Stomach (tissue), 9 donors: ENCODE results near the gene EMC7. TPM values are rescaled to one million over a fixed set of nuclear protein-coding genes. Genes with fewer than 3 reads are reported as not detected.

Experiments used
- DNase-seq, 2 donors: peaks; one replicate each; pipeline versions ENCODE4 v3.0.0 to v3.0.0-alpha.2; 2013 to 2019
- H3K27ac ChIP-seq, 5 donors: fragments of 200-600 bp in 4 of 5; sonication (generic) in 4 of 5; one replicate each; pipeline ENCODE4 v1.5.1; 2013 to 2019; ENCODE audit warnings: mild to moderate bottlenecking in 1 of 5, moderate library complexity in 1 of 5
- H3K27me3 ChIP-seq, 3 donors: fragments of 200-600 bp; sonication (generic); one replicate each; pipeline ENCODE4 v1.5.1; 2017 to 2019; ENCODE audit warnings: mixed run types in 1 of 3
- H3K36me3 ChIP-seq, 4 donors: fragments of 200-600 bp; sonication (generic); 1 replicate in 3 of 4; 2 replicates in 1 of 4; pipeline ENCODE4 v1.5.1; 2016 to 2019
- H3K4me1 ChIP-seq, 4 donors: fragments of 200-600 bp; sonication (generic); one replicate each; pipeline ENCODE4 v1.5.1; 2016 to 2019
- H3K4me3 ChIP-seq, 4 donors: fragments of 200-600 bp; sonication (generic) in 3 of 4; one replicate each; pipeline ENCODE4 v1.5.1; 2016 to 2019; ENCODE audit warnings: mild to moderate bottlenecking in 1 of 4
- H3K9me3 ChIP-seq, 4 donors: fragments of 200-600 bp; sonication (generic); one replicate each; pipeline ENCODE4 v1.5.1; 2016 to 2019
- EP300 ChIP-seq: sonication (generic); formaldehyde crosslinking; IDR thresholded peaks from one replicate; pipeline ENCODE4 v1.6.1; 2017; ENCODE audit warnings: antibody characterized with exemption
- POLR2A ChIP-seq, 4 donors: fragments of 450-650 bp; IDR thresholded peaks; one replicate each; pipeline ENCODE4 v1.6.1; 2016; ENCODE audit warnings: antibody characterized with exemption in 4 of 4, control low read depth in 2 of 4, mild to moderate bottlenecking in 1 of 4, moderate library complexity in 1 of 4
- POLR2AphosphoS5 ChIP-seq, 3 donors: sonication (generic); formaldehyde crosslinking; IDR thresholded peaks; one replicate each; pipeline ENCODE4 v1.6.1; 2016; ENCODE audit warnings: antibody characterized with exemption in 3 of 3
- WGBS, 5 donors: extraction: QIAGEN DNeasy Blood & Tissue Kit in 3 of 5; methylation state at CpG; one replicate each; pipeline versions ENCODE4 v1.1.5 to v1.1.7; 2013 to 2018; 5-methylcytosine and 5-hydroxymethylcytosine counted together
- intact Hi-C: fragments of 100-400 bp; cut with DNase I; formaldehyde crosslinking; loops from one replicate; pipeline ENCODE4 v1.15.1; 2023; ENCODE audit warnings: low total_unique reads
- polyA plus RNA-seq, 3 donors: library from polyadenylated mRNA; stranded (reverse); fragments of 200-250 nt; gene quantifications; one replicate each; pipeline ENCODE4 v1.2.3, GENCODE V29; 2013
- total RNA-seq, 5 donors: library from RNA; depleted of rRNA; stranded (reverse); fragments of >200 nt; gene quantifications; one replicate each; pipeline versions ENCODE4 v1.1.0 to v1.2.3, GENCODE V29; 2014 to 2016
- TF ChIP-seq, protein P1 (sequence below), 7 experiments: fragments of 450-650 bp in 4 of 7; fragments of 200-600 bp in 3 of 7; sonication (generic) in 3 of 7; IDR thresholded peaks; one replicate each; pipeline ENCODE4 v1.5.1; 2016 to 2019; ENCODE audit warnings: antibody characterized with exemption in 7 of 7, control low read depth in 2 of 7, mild to moderate bottlenecking in 1 of 7
- donor health status: healthy with polysubstance abuse.
- donor health status: Bipolar disorder and iron deficiency.
- donor health status: healthy.

EMC7 gene
- total and polyA plus RNA-seq, 8 donors = 23.2 to 73.5 (median 36.4) TPM

GRCh38 chr15:34107315-34107714, 5.7 kb upstream of the EMC7 start:
- Histone ChIP-seq H3K4me3 (no peak overlapping the region), H3K4me1 (peaks cover 0 to 11% (median 8%) of the 10 kb centered on the region in 4 donors), H3K36me3 (no peaks in the 10 kb centered on the region), H3K9me3 (no peaks in the 10 kb centered on the region), H3K27ac (no peak overlapping the region), H3K27me3 (no peaks in the 10 kb centered on the region)
- DNase-seq = no peak
- intact Hi-C loops = no loop called here
- WGBS, 5 donors = 79 to 89% (median 88%) methylated on average over 2 of the region's 2 CpGs
- no peak for TF ChIP-seq POLR2AphosphoS5 (IDR thresholded peaks at IDR 0.05)
- no peak for TF ChIP-seq EP300
- TF ChIP-seq POLR2A (IDR thresholded peaks at IDR 0.05) = no peak
- TF ChIP-seq, protein P1, sequence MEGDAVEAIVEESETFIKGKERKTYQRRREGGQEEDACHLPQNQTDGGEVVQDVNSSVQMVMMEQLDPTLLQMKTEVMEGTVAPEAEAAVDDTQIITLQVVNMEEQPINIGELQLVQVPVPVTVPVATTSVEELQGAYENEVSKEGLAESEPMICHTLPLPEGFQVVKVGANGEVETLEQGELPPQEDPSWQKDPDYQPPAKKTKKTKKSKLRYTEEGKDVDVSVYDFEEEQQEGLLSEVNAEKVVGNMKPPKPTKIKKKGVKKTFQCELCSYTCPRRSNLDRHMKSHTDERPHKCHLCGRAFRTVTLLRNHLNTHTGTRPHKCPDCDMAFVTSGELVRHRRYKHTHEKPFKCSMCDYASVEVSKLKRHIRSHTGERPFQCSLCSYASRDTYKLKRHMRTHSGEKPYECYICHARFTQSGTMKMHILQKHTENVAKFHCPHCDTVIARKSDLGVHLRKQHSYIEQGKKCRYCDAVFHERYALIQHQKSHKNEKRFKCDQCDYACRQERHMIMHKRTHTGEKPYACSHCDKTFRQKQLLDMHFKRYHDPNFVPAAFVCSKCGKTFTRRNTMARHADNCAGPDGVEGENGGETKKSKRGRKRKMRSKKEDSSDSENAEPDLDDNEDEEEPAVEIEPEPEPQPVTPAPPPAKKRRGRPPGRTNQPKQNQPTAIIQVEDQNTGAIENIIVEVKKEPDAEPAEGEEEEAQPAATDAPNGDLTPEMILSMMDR (IDR thresholded peaks at IDR 0.05) = no peak

GRCh38 chr15:34106423-34106822, 4.8 kb upstream of the EMC7 start:
- 91 to 100% (median 94%) methylated on average over 1 of the region's 1 CpG for WGBS, 5 donors
- H3K27me3 ChIP-seq = no peaks in the 10 kb centered on the region
- intact Hi-C loops = no loop called here

DNA sequence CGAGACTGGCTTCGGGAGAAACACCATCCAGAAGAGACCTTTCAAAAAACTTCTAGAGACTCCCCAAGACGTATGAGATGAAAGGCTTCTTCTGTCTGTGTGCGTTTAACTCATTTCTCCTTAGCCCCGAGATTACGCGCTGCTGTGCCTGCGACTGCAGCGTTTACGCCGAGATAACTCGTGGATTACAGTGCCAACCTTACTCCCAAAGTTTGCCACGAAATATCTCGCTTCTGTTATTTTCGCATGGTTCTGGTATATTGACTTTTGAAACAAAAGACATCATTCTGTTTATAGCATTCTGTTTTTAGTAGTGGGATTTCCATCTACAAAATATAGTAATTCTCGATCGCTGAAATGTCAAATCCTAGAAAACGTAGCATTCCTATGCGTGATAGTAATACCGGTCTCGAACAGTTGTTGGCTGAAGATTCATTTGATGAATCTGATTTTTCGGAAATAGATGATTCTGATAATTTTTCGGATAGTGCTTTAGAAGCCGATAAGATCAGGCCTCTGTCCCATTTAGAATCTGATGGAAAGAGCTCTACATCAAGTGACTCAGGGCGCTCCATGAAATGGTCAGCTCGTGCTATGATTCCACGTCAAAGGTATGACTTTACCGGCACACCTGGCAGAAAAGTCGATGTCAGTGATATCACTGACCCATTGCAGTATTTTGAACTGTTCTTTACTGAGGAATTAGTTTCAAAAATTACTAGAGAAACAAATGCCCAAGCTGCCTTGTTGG, 688 bp upstream of the EMC7 start:
- DNase-seq = no peak
- Histone ChIP-seq H3K27me3 (no peaks in the 10 kb centered on the region), H3K9me3 (no peaks in the 10 kb centered on the region), H3K4me1 (peaks cover 5 to 47% (median 31%) of the 10 kb centered on the region in 4 donors), H3K4me3 (peak overlapping the region; percentile 70 to 99 (median 93)), H3K27ac (peak overlapping the region; percentile 68 to 93 (median 89)), H3K36me3 (no peaks in the 10 kb centered on the region)
- intact Hi-C loops = loop anchor here (5.0 kb wide), 1 partner anchor 110 kb away; the partner anchor contains the start of gene KATNBL1
- TF ChIP-seq POLR2AphosphoS5 (IDR thresholded peaks at IDR 0.05) = no peak
- no peak for TF ChIP-seq POLR2A (IDR thresholded peaks at IDR 0.05)
- WGBS, 5 donors = 21 to 24% (median 23%) methylated on average over 29 of the region's 29 CpGs

More at GRCh38 chr15:34106423-34106822, 4.8 kb upstream of the EMC7 start:
- no peak for DNase-seq
- Histone ChIP-seq H3K36me3 (no peaks in the 10 kb centered on the region), H3K4me1 (peaks cover 0 to 12% (median 10%) of the 10 kb centered on the region in 4 donors), H3K27ac (no peak overlapping the region), H3K9me3 (no peaks in the 10 kb centered on the region), H3K4me3 (no peak overlapping the region)
- TF ChIP-seq POLR2A (IDR thresholded peaks at IDR 0.05) = no peak
- TF ChIP-seq, protein P1 (IDR thresholded peaks at IDR 0.05) = no peak
- no peak for TF ChIP-seq EP300
- TF ChIP-seq POLR2AphosphoS5 (IDR thresholded peaks at IDR 0.05) = no peak

GRCh38 chr15:34099914-34100313, 1.7 kb downstream of the EMC7 start:
- Histone ChIP-seq H3K27ac (no peak overlapping the region), H3K27me3 (no peaks in the 10 kb centered on the region), H3K4me1 (peaks cover 5 to 47% (median 31%) of the 10 kb centered on the region in 4 donors), H3K4me3 (peak overlapping the region in 1 of 4 donors; percentile 98), H3K9me3 (no peaks in the 10 kb centered on the region), H3K36me3 (peaks cover 0 to 14% (median 11%) of the 10 kb centered on the region in 4 donors)
- intact Hi-C loops = loop anchor here (5.0 kb wide), 1 partner anchor 112 kb away; the partner anchor contains the start of gene KATNBL1
- TF ChIP-seq, protein P1 (IDR thresholded peaks at IDR 0.05) = no peak
- TF ChIP-seq EP300 = no peak
- TF ChIP-seq POLR2A (IDR thresholded peaks at IDR 0.05) = no peak
- TF ChIP-seq POLR2AphosphoS5 (IDR thresholded peaks at IDR 0.05) = no peak
- no peak for DNase-seq
- WGBS, 5 donors = 95 to 98% (median 97%) methylated on average over 5 of the region's 5 CpGs

GRCh38 chr15:34085746-34086145, 15.9 kb downstream of the EMC7 start:
- intact Hi-C loops = no loop called here
- Histone ChIP-seq H3K27ac (no peak overlapping the region), H3K27me3 (no peaks in the 10 kb centered on the region), H3K4me1 (no peaks in the 10 kb centered on the region), H3K9me3 (no peaks in the 10 kb centered on the region), H3K4me3 (no peak overlapping the region), H3K36me3 (peaks cover 12 to 85% (median 78%) of the 10 kb centered on the region in 4 donors)
- TF ChIP-seq POLR2A (IDR thresholded peaks at IDR 0.05) (no peak), POLR2AphosphoS5 (IDR thresholded peaks at IDR 0.05) (no peak), EP300 (no peak)
- TF ChIP-seq, protein P1 (IDR thresholded peaks at IDR 0.05) = no peak
- DNase-seq = no peak
- 62 to 97% (median 80%) methylated on average over 2 of the region's 2 CpGs for WGBS, 5 donors
